A673 (cell line): ENCODE data around the gene CLTCL1. TPM values are rescaled to one million over a fixed set of nuclear protein-coding genes. Genes with fewer than 3 reads are reported as not detected.

ENCODE experiments used
- BruUV-seq: library from RNA; stranded (reverse); fragments of 400-500 nt; replicated peaks from 2 replicates; lab custom pipeline; 2021; lab: Mats Ljungman, UMichigan
- CTCF ChIA-PET: fragments of 300-600 bp; sonication (Branson Sonifier 250); formaldehyde crosslinking; loops from one replicate; lab custom pipeline; 2022; ENCODE audit warnings: antibody characterized with exemption; lab: Charles Lee
- POLR2A ChIA-PET: fragments of 300-600 bp; sonication (Branson Sonifier 250); formaldehyde crosslinking; loops from one replicate; lab custom pipeline; 2022; ENCODE audit warnings: antibody characterized with exemption; ENCODE audit not compliant: low non-redundant PET; lab: Charles Lee
- DNase-seq: peaks from one replicate; pipeline ENCODE4 v3.0.0-alpha.2; 2015; ENCODE audit warnings: low spot score
- H3K27ac ChIP-seq: fragments of 200-600 bp; sonication (generic); 2 replicates; pipeline ENCODE4 v1.5.1; 2016; ENCODE audit warnings: mixed run types, low read depth, mild to moderate bottlenecking, mixed read lengths, antibody characterized with exemption, low read length; ENCODE audit not compliant: poor library complexity, severe bottlenecking
- H3K27me3 ChIP-seq: fragments of 200-600 bp; sonication (generic); replicated peaks from 2 replicates; pipeline ENCODE4 v1.6.1; 2017; ENCODE audit warnings: mixed run types, low read depth, mild to moderate bottlenecking, mixed read lengths, antibody characterized with exemption, low read length; ENCODE audit not compliant: insufficient read depth, poor library complexity
- H3K36me3 ChIP-seq: fragments of 200-600 bp; sonication (generic); 2 replicates; pipeline ENCODE4 v1.6.1; 2016; ENCODE audit warnings: mixed run types, mild to moderate bottlenecking, mixed read lengths, antibody characterized with exemption, low read length; ENCODE audit not compliant: insufficient read depth, poor library complexity, severe bottlenecking
- H3K4me1 ChIP-seq: fragments of 200-600 bp; sonication (generic); 2 replicates; pipeline ENCODE4 v1.6.1; 2017; ENCODE audit warnings: mixed run types, mild to moderate bottlenecking, mixed read lengths, antibody characterized with exemption, low read length; ENCODE audit not compliant: insufficient read depth, poor library complexity, severe bottlenecking
- H3K4me3 ChIP-seq: fragments of 200-600 bp; sonication (generic); 2 replicates; pipeline ENCODE4 v1.5.1; 2016; ENCODE audit warnings: low read depth, mixed run types, mild to moderate bottlenecking, mixed read lengths, low read length; ENCODE audit not compliant: poor library complexity, severe bottlenecking
- H3K9me3 ChIP-seq: fragments of 200-600 bp; sonication (generic); 2 replicates; pipeline ENCODE4 v1.6.1; 2016; ENCODE audit warnings: mixed run types, low read depth, mild to moderate bottlenecking, mixed read lengths, antibody characterized with exemption, low read length; ENCODE audit not compliant: poor library complexity, severe bottlenecking
- CTCF ChIP-seq: fragments of 300-800, 200-600 bp; sonication (generic); conservative IDR thresholded peaks from 2 replicates; pipeline ENCODE4 v1.5.1; 2017; ENCODE audit warnings: low read depth, mild to moderate bottlenecking, antibody characterized with exemption, low read length, moderate library complexity, mixed read lengths
- EZH2 ChIP-seq: fragments of 200-600 bp; sonication (generic); IDR thresholded peaks from 2 replicates; pipeline ENCODE4 v1.6.1; 2017; ENCODE audit warnings: borderline replicate concordance, low read depth, mild to moderate bottlenecking, mixed read lengths, antibody characterized with exemption, low read length; ENCODE audit not compliant: poor library complexity, severe bottlenecking
- intact Hi-C: fragments of 100-400 bp; cut with micrococcal nuclease; formaldehyde crosslinking; loops from one replicate; pipeline ENCODE4 v1.10.0; 2022; ENCODE audit not compliant: unreplicated experiment
- total RNA-seq: library from RNA; stranded (reverse); gene quantifications from 2 replicates; pipeline ENCODE4 v1.2.3, GENCODE V29; 2021

CLTCL1 gene
- total RNA-seq, 1 experiment from 2014 or later: 7.5 TPM

- Histone ChIP-seq H3K4me3 (no peak overlapping the region), H3K9me3 (no peaks in the 10 kb centered on the region), H3K36me3 (no peaks in the 10 kb centered on the region), H3K27ac (no peak overlapping the region), H3K27me3 (peaks cover 68% of the 10 kb centered on the region), H3K4me1 (no peaks in the 10 kb centered on the region)
- CTCF ChIA-PET: no interaction called here
- POLR2A ChIA-PET: no interaction called here
- no TSS peak for BruUV-seq
- TF ChIP-seq CTCF (no peak), EZH2 (no peak)
- intact Hi-C loops: no loop called here
- DNase-seq: no peak
Observed at GRCh38 chr22:19151329-19152191, 140.0 kb downstream of the CLTCL1 start.

- CTCF ChIA-PET: no interaction called here
- TF ChIP-seq CTCF: no peak
- TF ChIP-seq EZH2: peak; percentile 89
- no peak for DNase-seq
- Histone ChIP-seq H3K27ac (no peak overlapping the region), H3K4me1 (no peaks in the 10 kb centered on the region), H3K4me3 (no peak overlapping the region), H3K27me3 (peaks cover 74% of the 10 kb centered on the region), H3K9me3 (no peaks in the 10 kb centered on the region), H3K36me3 (no peaks in the 10 kb centered on the region)
- POLR2A ChIA-PET: no interaction called here
- BruUV-seq: no TSS peak
- intact Hi-C loops: no loop called here
Observed at GRCh38 chr22:19150482-19151328, 140.8 kb downstream of the CLTCL1 start.

- Histone ChIP-seq H3K27ac (no peak within 1 kb of the TSS), H3K9me3 (no peaks in the 10 kb centered on the region), H3K27me3 (peaks cover 74% of the 10 kb centered on the region), H3K36me3 (no peaks in the 10 kb centered on the region), H3K4me1 (no peaks in the 10 kb centered on the region), H3K4me3 (no peak within 1 kb of the TSS)
- DNase-seq: no peak
- intact Hi-C loops: no loop called here
- TF ChIP-seq EZH2 (no peak), CTCF (no peak)
- ChIA-PET POLR2A (no interaction called here), CTCF (no interaction called here)
- BruUV-seq: no TSS peak
Observed at GRCh38 chr22:19149991-19150390, 141.5 kb downstream of the CLTCL1 start, which contains the start of gene GSC2. TSS of gene GSC2 (minus strand) at chr22:19150292. CDS start at chr22:19150283, 9 bp downstream.
